NCI-H446 treated with DMSO at 0.1 percent for 48 hours (cell line): ENCODE measurements around the gene MYT1.
"Not testable (repeated sequence)": the region's sequence is repeated elsewhere in the genome, so short reads cannot be mapped to it uniquely, and the experiment has no call there.

Experiments
- DNase-seq: peaks from one replicate; lab custom pipeline; 2025; lab: John Stamatoyannopoulos, UW

The MYT1 gene

DNA sequence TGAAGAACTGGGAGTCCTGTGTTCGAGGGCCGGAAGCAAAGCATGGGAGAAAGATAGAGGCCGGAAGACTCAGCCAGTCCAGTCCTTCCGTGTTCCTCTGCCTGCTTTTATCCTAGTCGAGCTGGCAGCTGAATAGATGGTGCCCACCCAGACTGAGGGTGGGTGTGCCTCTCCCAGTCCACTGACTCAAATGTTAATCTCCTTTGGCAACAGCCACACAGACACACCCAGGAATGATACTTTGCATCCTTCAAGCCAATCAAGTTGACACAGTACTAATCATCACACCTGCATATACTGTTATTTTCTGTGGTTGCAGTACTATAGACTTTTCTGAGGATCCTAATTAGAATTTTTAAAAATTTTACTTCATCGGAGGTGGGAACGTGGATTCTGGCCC is 112.6 kb downstream of the MYT1 start:
- DNase-seq: no peak

DNA sequence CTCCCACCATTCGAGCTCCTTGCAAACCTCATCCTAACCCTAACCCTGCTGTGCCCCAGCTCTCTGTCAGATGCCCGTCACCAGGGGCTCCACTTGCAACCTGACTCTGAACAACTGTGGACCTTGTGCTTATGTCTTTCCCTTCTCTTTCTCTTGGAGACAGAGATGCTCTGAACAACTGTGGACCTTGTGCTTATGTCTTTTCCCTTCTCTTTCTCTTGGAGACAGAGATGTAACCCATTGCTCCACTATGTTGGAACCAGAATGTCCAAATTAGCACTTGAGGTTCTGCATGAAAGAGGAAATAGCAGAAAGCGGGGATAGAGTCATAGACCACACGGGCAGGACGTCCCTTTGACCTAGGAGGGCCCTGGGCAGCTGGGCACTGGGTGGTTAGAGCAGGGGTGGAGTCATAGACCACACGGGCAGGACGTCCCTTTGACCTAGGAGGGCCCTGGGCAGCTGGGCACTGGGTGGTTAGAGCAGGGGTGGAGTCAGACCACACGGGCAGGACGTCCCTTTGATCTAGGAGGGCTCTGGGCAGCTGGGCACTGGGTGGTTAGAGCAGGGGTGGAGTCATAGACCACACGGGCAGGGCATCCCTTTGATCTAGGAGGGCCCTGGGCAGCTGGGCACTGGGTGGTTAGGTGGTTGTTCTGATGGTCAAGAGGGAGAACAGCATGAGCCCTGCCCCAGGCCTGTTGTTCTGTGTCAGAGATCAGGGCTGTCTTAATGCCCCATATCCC is 113.5 kb downstream of the MYT1 start:
- DNase-seq: no peak

DNA sequence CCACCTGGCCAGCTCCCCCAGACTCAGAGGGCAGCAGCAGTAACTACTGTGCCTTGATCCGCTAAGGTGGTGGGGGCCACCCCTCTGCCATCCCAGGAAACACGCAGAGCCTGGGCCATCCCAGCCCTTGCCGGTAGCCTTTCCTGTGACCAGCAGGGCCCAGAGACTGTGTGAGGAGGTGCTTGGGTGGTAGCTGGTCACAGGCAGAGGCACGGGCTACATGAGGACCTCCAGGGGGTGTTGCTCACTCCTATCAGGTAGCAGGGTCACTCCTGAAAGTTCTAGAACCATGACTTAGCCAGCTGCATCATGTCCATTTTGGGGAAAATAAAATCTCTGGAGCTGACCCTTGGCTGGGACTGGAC is 114.0 kb downstream of the MYT1 start:
- no peak for DNase-seq

DNA sequence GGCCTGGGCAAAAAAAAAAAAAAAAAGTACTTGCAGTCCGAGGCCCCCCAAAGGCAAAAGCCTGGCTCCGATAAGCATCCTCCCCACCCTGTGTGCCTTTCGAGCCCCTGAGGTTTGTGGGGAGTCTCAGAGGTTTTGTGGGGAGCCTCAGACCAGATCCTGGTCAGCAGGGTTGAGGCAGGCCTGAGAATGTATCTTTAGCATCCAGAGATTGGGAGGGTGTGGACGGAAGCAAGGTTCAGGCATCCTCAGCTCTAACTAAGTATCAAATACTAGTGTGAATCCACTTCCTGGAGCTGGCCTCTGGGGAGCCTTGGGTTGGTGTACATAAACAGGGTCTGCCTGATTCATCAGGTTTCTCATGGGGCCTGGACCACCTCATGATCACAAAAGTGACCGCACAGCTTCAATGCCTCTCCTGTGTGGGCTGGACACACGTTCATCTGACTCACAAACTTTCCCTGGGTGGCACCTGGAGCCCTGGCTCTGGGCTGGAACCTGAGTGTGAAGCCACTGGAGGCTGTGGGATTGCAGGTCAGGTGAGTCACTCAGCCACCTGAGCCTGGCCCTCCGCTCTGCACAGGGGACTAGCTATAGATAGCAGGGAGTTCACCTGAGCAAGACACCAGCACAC is 115.7 kb downstream of the MYT1 start:
- DNase-seq: no peak

DNA sequence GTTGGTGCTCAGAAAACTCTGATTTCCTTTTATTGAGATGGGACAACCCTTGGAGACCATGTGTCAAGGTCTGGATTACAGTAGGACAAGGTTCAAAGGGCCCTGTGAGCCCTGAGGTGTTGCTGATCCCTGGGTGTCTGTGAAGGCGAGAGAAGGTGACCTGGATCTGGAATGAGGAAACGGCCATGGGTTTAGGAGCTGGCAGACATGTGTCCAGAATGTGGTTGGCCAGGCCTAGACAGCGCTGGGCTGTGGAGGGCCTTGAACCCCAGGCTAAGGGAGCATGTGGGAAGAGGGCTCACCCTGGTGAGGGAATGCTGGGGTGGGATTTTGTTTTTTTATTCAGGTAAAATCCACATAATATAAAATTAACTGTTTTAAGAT is 116.2 kb downstream of the MYT1 start:
- DNase-seq: no peak

DNA sequence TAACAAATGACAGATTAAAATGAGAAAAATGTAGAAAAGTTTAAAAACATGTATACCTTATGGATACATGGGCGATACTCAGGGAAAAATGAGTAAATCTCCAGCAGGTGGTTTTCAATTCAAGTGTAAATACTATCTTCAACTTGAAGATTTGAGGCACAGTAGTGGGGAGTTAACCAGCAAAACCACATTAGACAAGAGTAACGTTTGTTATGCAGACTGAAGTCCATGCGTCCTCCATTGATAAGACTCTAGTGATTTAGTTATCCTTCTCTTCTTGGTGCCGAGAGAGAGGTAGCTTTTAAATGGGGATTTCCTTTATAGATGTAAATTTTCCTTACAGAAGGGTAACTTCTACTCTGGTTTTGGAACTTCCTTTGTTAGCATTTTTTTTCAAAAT is 119.4 kb downstream of the MYT1 start:
- DNase-seq: no peak

DNA sequence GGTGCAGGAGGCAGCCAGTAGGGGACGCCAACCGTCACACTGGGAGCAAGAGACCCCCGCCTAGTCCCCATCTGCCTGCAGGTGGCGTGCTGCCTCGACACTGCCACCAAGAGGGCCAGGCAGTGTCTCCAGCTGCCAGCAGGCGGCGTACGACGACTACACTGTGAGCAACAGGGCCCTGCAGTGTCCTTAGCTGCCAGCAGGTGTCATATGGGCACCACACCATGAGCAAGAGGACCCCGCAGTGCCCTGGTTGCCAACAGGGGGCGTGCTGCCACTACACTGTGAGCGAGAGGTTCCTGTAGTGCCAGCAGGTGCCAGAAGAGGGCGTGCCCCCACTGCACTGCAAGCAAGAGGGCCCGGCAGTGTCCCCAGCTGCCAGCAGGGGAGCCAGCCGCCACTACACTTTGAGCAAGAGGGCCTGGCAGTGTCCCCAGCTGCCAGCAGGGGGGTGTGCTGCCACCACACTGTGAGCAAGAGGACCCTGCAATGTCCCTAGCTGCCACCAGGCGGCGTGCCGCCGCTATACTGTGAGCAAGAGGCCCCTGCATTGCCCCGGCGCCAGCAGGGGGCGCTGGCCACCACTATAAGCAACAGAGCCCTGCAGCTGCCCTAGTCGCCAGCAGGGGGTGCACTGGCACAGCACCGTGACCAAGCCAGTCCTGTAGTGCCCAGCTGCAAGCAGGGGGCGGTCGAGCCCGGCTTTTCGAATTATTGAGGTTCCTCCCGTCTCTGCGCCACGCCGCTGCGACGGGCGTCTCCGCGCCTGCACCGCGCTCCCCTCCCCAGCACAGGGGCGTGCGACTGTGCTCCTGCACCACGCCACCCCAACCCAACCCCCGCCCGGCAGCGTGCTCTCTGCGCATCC is 121.6 kb downstream of the MYT1 start:
- peak; percentile 27 for DNase-seq

DNA sequence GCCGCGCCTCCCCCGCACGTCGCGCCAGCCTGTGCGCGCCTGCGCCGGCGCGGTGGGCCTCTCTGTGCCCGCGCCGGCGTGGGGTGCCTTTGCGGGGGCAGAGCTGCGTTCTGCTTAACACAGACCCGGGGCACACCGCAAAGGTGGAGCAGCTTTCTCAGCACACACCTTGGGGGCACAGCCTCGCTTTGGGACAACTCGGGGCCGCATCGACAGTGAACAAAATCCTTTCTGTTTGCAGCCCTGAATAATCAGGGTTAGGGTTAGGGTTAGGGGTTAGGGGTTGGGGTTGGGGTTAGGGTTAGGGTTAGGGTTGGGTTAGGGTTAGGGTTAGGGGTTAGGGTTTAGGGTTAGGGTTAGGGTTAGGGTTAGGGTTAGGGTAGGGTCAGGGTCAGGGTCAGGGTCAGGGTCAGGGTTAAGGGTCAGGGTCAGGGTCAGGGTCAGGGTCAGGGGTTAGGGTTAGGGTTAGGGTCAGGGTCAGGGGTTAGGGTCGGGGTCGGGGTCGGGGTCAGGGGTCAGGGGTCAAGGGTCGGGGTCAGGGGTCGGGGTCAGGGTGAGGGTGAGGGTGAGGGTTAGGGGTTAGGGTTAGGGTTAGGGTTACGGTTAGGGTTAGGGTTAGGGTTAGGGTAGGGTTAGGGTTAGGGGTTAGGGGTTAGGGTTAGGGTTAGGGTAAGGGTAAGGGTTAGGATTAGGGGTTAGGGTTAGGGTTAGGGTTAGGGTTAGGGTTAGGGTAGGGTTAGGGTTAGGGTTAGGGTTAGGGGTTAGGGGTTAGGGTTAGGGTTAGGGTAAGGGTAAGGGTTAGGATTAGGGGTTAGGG is 122.4 kb downstream of the MYT1 start:
- DNase-seq: not testable (repeated sequence)

DNA sequence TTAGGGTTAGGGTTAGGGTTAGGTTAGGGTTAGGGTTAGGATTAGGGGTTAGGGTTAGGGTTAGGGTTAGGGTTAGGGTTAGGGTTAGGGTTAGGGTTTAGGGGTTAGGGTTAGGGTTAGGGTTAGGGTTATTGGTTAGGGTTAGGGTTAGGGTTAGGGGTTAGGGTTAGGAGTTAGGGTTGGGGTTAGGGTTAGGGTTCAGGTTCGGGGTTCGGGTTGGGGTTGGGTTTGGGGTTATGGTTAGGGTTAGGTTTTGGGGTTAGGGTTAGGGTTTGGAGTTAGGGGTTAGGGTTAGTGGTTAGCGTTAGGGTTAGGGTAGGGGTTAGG is 123.0 kb downstream of the MYT1 start:
- DNase-seq: not testable (repeated sequence)
